Epithelial cell of proximal tubule (primary cell): ENCODE measurements around the gene LRRC74A. TPM values are rescaled to one million over a fixed set of nuclear protein-coding genes. Genes with fewer than 3 reads are reported as not detected.

Experiments used
- DNase-seq: peaks from one replicate; pipeline ENCODE4 v3.0.0-alpha.2; 2011; ENCODE audit warnings: low read depth
- H3K4me3 ChIP-seq: 2 replicates; pipeline ENCODE4 v1.5.1; 2011; ENCODE audit warnings: low read depth, mild to moderate bottlenecking, low read length
- total RNA-seq: library from RNA; depleted of rRNA; stranded (reverse); fragments of >200 nt; gene quantifications from 2 replicates; pipeline ENCODE4 v1.2.3, GENCODE V29; 2015
- TF ChIP-seq, protein P1 (sequence below): conservative IDR thresholded peaks from 2 replicates; pipeline ENCODE4 v1.5.1; 2012; ENCODE audit warnings: low read depth, mild to moderate bottlenecking, low read length

Gene LRRC74A
- total RNA-seq, 1 donor from 2014 or later: not detected

DNA sequence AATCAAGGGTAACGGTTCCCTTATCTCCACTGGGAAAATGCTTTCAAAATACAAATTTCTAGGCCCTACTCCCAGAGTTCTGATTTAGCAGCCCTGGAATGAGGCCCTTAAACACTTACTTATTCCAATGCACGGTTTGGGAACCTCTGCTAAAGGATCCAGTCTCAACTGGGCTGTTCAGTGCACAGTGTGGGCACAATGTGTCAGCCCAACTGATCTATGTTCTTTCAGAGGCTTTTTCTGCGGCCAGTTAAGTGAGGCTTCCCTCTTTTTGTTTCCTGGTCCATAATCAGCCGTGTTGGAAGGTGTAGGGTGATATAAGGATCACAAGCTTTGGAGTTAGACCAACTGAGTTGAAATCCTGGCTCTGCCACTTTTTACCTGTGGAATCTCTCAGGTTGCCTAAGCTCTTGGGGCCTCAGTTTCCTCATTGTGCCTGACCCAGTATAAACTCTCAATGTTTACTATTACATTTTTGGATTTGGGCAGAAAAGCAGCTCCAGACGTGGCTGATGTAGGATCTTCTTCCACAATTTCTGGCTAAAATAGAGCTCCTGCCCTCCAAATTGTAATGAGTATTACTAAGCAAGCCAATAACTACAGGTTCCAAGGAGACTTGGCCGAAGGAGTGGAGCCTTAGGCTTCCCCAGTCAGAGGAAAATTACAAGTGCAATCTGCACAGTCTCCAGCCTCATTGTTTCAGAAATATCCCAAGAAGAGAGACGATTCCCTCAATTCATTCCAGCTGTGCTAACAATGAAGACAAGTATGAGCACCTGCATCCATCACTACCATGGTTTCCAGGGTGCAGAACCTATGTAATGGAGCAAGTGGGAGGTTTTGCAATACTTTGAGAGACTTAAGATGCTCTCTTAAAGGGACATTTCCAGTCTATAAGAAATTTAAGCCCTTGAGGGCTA is 11.2 kb upstream of the LRRC74A start:
- TF ChIP-seq, protein P1, sequence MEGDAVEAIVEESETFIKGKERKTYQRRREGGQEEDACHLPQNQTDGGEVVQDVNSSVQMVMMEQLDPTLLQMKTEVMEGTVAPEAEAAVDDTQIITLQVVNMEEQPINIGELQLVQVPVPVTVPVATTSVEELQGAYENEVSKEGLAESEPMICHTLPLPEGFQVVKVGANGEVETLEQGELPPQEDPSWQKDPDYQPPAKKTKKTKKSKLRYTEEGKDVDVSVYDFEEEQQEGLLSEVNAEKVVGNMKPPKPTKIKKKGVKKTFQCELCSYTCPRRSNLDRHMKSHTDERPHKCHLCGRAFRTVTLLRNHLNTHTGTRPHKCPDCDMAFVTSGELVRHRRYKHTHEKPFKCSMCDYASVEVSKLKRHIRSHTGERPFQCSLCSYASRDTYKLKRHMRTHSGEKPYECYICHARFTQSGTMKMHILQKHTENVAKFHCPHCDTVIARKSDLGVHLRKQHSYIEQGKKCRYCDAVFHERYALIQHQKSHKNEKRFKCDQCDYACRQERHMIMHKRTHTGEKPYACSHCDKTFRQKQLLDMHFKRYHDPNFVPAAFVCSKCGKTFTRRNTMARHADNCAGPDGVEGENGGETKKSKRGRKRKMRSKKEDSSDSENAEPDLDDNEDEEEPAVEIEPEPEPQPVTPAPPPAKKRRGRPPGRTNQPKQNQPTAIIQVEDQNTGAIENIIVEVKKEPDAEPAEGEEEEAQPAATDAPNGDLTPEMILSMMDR: no peak
- H3K4me3 ChIP-seq: no peak overlapping the region
- no peak for DNase-seq

DNA sequence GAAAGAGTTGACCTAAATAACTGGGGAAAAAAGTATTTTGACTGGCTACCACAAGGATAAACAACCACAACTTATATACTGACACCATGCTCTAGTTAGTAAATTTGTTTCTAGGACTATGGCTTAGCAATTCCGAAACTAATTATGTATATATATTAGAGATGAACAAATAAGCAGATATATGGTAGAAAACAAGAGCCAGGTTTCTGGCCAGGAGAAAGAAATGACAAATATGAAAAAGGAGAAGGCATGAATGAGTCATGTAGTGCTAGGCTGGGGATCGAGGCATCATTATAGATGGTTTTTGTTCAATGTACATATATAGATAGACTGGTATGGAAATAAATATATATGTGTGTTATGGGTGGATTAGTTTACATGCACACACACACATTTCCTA is 5.5 kb upstream of the LRRC74A start:
- TF ChIP-seq, protein P1: no peak
- no peak for DNase-seq
- no peak overlapping the region for H3K4me3 ChIP-seq

DNA sequence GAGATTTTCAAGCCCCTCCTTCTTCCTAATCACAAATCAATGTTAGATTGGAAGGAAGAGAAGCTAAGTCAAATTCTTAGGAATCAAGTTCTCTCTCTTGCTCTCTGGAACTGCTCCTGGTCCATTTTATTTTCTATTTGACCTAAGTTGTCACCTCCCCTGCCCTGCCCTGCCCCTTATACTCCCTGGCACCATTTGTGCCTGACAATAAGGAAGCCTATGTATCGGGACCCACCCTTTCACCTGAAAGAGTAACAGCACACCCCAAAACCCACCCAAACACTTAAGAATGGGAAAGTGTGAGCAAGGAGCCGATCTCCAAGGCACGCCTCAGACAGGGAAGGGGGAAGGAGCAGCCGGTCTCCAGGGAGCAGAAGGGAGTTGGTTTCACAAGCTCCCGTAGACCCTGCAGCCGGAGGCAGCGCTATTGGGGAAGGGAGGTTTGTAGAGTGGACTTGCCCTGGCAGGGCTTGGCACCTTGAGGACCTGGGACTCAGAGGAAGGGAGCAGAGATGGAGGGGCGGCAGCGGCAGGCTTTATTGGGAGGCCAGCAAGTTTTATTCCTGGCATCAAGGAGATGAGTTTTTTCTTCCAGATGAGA is 1.6 kb downstream of the LRRC74A start:
- TF ChIP-seq, protein P1: no peak
- no peak for DNase-seq
- peak overlapping the region; percentile 26 for H3K4me3 ChIP-seq

DNA sequence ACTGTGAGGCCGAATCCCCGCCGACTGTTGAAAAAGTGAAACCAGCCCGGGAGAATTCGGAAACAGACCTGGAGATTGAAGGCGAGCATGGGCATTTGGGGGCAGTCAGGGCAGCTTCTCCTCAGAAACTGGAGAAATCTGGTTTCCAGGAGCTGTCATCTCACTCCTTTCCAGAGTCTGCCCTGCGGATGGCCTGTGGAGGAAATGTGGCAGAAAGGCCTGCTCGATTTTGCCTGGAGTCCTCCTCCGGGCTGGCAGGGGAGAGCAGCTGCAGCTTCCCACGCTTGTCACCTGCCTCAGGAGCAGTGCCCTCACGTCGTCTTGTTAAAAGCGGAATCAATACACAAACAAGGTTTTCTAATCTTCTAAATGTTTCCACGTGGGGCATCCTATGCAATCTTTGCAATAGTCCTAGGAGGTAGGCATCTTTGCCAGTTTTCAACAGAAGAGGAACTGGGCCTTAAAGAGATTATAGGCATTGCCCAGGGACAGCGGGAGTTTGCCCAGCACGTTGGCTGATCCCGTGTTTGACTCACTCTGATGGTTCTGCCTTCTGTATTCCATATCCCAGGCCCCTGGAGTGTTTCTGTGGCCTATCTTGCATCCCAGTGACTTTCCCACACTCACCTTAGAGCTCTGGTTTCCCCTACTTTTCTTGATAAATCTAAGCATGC is 2.3 kb downstream of the LRRC74A start:
- TF ChIP-seq, protein P1: no peak
- DNase-seq: no peak
- H3K4me3 ChIP-seq: peak overlapping the region; percentile 26

DNA sequence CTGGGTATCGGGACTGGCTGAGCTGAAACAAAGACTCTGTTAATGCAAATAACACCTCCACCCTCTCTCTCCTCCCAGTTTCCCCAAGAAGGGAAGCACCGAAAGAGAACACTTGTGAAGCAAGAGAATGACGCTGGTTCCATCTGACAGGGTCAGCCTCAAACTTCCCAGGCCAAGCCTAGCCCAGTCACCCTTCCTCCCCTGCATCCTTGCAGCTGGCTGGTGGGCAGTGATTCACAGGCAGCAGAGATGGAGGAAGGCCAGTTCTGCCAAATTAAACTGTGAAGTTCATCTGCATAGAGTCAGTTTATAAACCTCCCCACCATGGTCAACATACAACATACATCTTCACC is 2.8 kb downstream of the LRRC74A start:
- no peak overlapping the region for H3K4me3 ChIP-seq
- TF ChIP-seq, protein P1: no peak
- no peak for DNase-seq

DNA sequence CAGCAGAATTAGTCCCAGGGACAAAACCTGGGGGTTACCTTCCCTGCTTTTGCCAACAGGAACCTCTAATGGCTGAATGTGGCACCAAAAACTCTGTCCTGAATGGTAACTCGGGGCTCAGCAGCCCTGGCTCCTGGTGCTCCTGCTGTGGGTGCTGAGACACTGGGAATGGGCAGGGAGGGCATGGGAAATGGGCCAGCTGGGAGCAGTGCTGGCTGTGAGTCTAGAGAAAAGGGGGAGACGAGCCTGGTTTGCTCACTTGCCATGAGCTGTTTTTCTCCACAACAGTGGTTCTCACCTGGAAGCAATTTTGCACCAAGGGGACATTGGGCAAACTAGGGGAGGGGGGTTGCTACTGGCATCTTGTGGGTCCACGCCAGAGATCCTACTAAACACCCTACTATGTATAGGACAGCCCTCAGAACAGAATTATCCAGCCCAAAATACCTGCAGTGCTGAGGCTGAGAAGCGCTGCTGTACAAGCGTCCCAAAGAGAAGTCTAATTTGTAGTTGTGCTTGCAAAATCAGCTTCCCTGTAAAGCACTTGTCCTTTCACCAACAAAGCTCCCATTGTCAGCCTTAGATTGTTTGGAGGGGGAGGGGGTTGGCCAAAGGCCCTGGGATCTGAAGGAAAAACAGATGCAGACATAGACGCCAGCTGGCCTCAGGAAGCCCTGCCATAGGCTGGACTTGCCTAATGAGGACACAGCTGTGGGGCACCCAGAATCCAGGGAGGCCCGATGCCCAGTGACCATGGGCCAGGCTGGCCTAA is 3.6 kb downstream of the LRRC74A start:
- H3K4me3 ChIP-seq: no peak overlapping the region
- no peak for DNase-seq
- TF ChIP-seq, protein P1: no peak
